ENCODE results near the gene SPDEF. TPM values are rescaled to one million over a fixed set of nuclear protein-coding genes. Genes with fewer than 3 reads are reported as not detected.

Gene SPDEF
- total RNA-seq, 2 donors from 2014 or later: not detected

- Histone ChIP-seq H3K9me3 (no peaks in the 10 kb centered on the region), H3K27me3 (replicated peaks; ENCODE audit: insufficient read depth) (no peaks in the 10 kb centered on the region), H3K27ac (no peak overlapping the region), H3K4me3 (no peak overlapping the region), H3K36me3 (no peaks in the 10 kb centered on the region), H3K4me1 (ENCODE audit: control insufficient read depth in 1 of 2, low read depth in 2 of 2) (peaks cover 0 to 9% of the 10 kb centered on the region in 2 donors)
- DNase-seq (ENCODE audit: low spot score): no peak
- ATAC-seq (ENCODE audit: insufficient number of reproducible peaks, low FRiP score, low read depth): no peak
- no peak for TF ChIP-seq CTCF (IDR thresholded peaks at IDR 0.05)
Observed at GRCh38 chr6:34517461-34517881, 38.7 kb downstream of the SPDEF start.

GRCh38 chr6:34516391-34517324 lies 39.5 kb downstream of the SPDEF start:
- no peak overlapping the region for H3K27ac ChIP-seq
- H3K4me3 ChIP-seq: no peak overlapping the region
- no peaks in the 10 kb centered on the region for H3K9me3 ChIP-seq
- ATAC-seq (ENCODE audit: insufficient number of reproducible peaks, low FRiP score, low read depth) (no peak), DNase-seq (ENCODE audit: low spot score) (no peak)
- no peaks in the 10 kb centered on the region for H3K36me3 ChIP-seq
- no peak for TF ChIP-seq CTCF (IDR thresholded peaks at IDR 0.05)
- H3K27me3 ChIP-seq (replicated peaks; ENCODE audit: insufficient read depth): no peaks in the 10 kb centered on the region
- H3K4me1 ChIP-seq (ENCODE audit: control insufficient read depth in 1 of 2, low read depth in 2 of 2): peaks cover 0 to 9% of the 10 kb centered on the region in 2 donors

GRCh38 chr6:34515473-34516387 lies 40.4 kb downstream of the SPDEF start:
- H3K36me3 ChIP-seq: no peaks in the 10 kb centered on the region
- peaks cover 0 to 9% of the 10 kb centered on the region in 2 donors for H3K4me1 ChIP-seq (ENCODE audit: control insufficient read depth in 1 of 2, low read depth in 2 of 2)
- H3K27me3 ChIP-seq (replicated peaks; ENCODE audit: insufficient read depth): no peaks in the 10 kb centered on the region
- DNase-seq (ENCODE audit: low spot score) (no peak), ATAC-seq (ENCODE audit: insufficient number of reproducible peaks, low FRiP score, low read depth) (no peak)
- no peak overlapping the region for H3K27ac ChIP-seq
- no peak overlapping the region for H3K4me3 ChIP-seq
- TF ChIP-seq CTCF (IDR thresholded peaks at IDR 0.05): no peak
- no peaks in the 10 kb centered on the region for H3K9me3 ChIP-seq

- Histone ChIP-seq H3K9me3 (no peaks in the 10 kb centered on the region), H3K27me3 (replicated peaks; ENCODE audit: insufficient read depth) (no peaks in the 10 kb centered on the region), H3K27ac (no peak overlapping the region), H3K4me3 (no peak overlapping the region), H3K36me3 (no peaks in the 10 kb centered on the region), H3K4me1 (ENCODE audit: control insufficient read depth in 1 of 2, low read depth in 2 of 2) (peaks cover 0 to 9% of the 10 kb centered on the region in 2 donors)
- TF ChIP-seq CTCF (IDR thresholded peaks at IDR 0.05): no peak
- ATAC-seq (ENCODE audit: insufficient number of reproducible peaks, low FRiP score, low read depth): no peak
- no peak for DNase-seq (ENCODE audit: low spot score)
Observed at GRCh38 chr6:34514593-34515472, 41.3 kb downstream of the SPDEF start.

Data from thoracic aorta (tissue), 2 donors.